NCI-H1092 (cell line): ENCODE data around the gene SERINC5.
"Not testable (repeated sequence)": the region's sequence is repeated elsewhere in the genome, so short reads cannot be mapped to it uniquely, and the experiment has no call there.

Experiments used
- DNase-seq: peaks from one replicate; lab custom pipeline; 2025; lab: John Stamatoyannopoulos, UW

Gene SERINC5

DNA sequence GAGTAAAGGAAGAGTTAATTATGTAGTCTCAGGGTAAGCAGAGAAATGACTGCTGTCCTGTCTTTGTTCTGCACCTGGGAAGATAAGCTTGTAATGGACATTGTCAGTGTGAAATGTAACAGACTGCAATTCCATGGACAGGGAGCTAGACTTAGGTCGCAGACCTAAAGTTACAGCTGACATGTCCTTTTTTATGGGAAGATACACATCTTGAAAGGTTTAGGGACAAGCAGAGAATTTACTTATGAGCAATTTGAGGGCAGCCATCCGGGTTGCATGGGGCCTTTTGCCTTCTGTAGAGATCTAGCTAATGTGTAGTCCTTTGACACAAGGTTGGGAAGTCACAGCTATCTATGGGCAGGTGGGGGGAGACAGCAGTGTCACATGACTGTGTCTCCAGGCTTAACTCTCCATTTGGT is 85.7 kb downstream of the SERINC5 start:
- DNase-seq = no peak

DNA sequence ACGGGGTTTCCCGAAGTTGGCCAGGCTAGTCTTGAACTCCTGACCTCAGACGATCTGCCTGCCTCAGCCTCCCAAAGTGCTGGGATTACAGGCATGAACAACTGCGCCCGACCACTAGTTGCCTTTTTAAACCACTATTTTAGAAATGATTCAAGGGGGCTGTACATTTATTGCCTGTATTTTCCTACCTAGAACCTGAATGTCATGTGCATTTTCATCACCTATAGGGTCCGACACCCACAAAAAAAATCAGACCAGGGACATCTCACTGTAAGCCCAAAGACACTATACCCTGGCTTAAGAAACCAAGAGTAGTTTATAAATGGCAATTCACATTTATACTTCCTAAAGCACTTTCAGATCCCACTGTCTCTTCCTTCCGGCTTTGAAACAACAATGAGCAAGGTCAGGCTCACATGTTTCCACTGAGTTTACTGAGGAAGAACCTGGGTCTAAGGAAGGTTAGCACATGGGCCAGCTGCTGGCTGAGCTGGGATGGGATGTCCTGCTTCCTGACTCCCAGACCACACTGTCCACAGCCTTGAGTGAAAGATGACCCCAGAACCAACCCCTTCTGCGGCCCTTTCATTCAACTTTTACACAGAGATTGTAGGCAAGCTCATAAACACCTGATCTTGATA is 87.3 kb downstream of the SERINC5 start:
- no peak for DNase-seq

DNA sequence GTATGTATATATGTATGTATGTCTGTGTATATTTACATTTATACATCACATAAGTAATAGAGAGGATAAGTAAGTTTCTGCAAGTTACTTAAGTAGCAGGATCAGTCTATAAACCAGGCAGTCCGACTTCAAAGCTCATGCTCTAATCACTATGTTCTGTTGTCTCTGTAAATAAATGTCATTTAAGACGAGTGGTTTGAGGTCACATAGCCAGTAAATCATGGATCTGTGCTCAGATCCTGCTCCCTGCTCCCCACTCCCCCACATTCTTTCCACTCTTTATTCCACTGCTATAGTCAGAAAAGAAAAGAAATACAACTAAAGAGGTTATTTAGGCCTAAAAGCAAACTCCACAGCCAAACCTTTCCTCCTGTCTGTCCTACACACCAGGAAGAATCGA is 90.4 kb downstream of the SERINC5 start:
- no peak for DNase-seq

DNA sequence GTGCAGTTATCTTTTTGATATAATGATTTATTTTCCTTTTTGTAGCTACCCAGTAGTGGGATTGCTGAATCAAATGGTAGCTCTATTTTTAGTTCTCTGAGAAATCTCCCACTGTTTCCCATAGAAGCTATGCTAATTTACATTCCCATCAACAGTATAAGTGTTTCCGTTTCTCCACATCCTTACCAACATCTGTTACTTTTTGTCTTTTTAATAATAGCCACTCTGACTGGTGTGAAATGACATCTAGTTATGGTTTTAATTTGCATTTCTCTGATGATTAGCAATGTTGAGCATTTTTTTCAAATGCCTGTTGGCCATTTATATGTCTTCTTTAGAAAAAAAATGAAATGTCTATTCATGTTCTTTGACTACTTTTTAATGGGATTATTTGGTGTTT is 94.7 kb downstream of the SERINC5 start:
- no peak for DNase-seq

DNA sequence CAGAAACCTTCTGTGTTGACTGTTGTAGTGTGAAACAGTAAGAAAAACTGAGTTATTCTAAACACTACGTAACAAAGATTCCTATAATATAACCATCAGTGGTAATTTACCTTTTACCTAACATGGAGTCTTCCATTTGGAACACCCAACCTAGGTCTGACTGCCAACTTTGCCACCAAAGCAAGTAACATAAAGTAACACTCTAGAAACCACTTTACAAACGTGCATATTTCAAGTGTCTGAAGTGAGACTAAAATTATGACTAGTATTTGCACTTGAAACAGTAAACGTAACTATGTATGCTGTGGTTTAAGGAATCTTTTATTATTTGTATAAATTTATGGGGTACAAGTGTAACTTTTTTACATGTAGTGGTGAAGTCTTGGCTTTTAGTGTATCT is 95.6 kb downstream of the SERINC5 start:
- no peak for DNase-seq

DNA sequence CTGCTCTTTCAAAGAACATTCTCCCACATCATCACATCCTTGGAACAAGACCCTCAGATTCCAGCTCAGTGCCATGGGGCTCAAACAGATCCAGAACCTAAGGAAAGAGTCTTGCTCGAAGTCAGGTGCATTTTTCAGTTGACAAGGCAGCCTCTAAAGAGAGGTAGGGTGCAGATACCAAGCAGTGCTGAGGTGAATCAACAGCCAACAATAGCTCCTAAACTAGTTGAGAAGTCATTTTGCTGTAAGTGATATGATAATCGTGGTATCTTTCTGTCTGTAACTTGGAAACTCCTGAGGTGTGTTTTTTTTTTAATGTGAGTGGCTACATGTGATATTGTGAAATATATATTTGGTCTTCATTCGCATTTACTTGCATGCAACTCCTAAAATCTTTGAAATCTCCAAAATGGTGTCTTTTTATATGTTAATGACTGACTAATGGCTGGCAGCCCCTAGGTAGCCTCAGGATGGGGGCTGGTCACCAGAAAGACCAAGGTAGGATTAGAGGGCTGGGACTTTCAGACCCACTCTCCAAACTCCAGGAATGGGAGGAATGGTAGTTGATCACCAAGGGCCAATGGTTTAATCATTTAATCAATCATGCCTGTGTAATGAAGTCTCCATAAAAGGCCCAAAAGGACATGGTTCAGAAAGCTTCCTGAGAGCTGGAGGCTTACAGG is 96.6 kb downstream of the SERINC5 start:
- no peak for DNase-seq

DNA sequence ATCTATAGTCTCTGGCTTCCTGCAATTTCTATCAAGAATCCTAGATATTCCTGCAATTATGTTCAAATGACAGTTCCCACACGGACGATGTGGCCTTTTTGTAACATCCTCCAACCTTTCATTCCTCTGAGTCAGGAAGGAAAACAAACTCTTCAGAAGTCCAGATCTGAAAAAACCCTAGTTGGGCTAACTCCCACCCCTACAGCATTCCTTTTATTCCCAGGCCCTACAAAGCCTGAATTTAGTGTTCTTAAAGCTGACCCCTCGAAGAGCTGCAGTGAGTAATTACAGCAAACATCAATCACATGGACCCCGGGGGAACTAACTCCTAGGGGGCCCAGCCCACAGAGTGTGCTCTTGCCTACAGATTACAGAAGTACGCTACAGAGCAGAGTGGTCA is 99.7 kb downstream of the SERINC5 start:
- DNase-seq = no peak

DNA sequence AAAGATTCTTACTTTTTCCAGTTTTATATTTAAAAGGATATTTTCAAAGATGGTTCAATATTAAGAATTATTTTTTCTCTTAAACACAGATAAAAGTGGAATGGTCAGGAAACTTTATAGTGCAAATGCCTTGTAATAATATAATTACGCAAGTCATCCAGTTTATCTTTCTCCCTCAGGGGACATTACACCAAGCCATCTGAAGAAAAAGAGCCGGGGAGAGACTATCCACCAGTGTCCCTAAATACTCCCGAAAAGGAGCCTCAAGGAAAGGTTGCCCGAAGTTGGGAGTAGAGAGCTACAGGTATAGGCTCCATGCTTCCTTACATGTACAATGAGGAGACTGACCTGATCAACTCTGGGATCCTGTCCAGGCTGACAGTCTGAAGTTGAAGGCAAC is 101.1 kb downstream of the SERINC5 start:
- DNase-seq = no peak

DNA sequence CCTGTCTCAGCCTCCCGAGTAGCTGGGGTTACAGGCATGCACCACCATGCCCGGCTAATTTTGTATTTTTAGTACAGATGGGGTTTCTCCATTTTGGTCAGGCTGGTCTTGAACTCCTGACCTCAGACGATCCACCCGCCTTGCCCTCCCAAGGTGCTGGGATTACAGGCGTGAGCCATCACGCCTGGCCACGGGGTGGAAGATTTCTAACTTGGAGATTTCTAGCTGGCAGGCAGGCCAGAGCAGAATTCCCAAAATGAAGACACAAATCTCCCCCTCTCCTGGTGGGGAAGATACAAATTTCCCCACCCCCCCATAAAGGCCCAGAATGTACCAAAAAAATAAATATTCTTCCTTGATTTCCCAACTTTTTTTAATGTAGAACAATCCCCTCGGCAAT is 101.6 kb downstream of the SERINC5 start:
- not testable (repeated sequence) for DNase-seq

DNA sequence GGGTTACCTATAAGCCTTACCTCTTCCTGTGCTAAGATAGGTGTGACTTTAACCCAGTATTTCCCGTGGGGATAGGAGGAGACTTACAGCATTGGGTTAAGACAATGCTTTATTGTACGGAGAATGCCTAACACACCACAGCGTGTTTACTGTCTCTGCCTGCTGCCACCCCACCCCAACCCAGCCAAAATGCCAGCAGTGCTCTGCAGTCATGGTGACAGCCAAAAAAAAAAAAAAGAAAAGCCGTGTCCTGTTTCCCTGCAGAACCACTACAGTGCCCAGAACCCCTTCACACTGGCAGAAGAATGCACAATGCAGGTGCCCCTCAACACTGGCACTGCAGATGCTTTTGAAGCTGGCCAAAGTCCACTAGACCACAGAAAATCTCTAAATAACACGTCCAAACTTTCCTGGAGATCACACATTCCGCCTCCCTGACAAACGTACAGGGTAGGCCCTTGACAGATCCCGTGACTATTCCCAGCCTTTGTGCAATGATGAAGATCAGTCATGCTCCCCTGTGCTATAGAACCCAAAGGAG is 102.2 kb downstream of the SERINC5 start:
- DNase-seq = no peak

DNA sequence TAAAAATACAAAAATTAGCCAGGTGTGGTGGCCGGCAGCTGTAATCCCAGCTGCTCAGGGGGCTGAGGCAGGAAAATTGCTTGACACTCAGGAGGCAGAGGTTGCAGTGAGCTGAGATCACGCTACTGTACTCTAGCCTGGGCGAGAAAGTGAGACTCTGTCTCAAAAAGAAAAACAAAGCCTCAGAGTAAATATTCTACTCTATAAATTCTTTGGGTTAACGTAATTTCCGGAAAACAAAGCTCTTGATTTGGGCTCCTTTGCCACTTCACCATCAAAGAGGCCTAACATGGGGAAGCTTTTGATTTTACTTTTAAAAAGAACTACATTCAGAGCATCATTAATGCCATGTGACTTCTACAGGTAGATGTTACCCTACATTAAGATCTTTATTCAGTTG is 103.1 kb downstream of the SERINC5 start:
- DNase-seq = no peak

DNA sequence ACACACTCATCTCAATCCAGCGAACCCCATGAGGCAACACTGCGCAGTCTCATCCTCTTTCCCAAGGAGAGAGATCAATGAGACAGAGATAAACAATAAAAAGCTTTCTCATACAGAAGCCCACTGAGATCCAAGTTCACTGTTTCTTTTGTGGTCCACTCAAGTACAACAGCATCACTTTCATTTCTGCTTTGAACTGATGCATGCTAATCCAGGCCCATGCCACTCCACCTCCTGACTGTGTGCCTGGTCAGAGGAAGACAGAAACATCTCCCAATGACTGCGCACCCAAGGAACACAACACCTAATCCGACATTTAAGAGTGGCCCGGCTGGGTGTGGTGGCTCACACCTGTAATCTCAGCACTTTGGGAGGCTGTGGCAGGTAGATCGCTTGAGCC is 104.0 kb downstream of the SERINC5 start:
- no peak for DNase-seq

DNA sequence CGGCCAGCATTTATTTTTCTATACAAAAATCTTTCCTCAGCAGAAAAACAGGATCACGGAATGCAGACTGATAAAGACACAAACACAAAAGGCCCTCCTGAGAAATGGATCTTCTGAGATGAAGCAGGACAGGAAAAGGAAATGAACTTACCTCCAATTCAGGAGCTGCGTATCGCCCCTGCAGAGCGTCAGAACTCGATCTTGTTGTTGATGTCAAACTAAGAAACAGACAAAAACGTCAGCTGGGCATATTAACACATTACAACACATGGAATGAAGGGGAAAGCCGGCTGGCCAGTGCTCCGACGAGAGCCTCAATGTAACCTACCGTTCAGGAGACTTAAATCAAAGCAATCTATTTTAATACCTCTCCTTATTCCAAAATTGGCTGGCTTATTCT is 105.1 kb downstream of the SERINC5 start:
- DNase-seq = no peak

DNA sequence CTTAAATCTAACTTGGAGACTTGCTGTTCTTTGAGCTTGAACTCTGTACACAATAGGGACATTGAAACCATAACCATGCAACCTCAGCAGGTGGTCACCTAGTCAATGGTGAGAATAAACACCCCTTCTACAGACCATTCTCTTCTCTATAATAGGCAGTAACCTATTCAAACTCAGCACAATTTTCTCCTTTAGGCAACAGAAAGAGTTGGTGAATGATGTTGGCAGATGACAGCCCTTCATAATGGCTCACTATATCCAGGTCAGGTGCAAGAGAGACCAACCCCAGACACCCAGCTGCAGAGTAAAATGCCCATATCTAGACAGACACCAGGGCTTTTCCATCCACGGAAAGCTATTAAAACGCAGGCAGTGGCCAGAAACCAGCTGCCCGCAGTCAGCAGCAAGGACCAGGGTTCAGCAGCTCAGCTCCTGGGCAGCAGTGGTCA is 106.7 kb downstream of the SERINC5 start:
- peak; percentile 65 for DNase-seq

DNA sequence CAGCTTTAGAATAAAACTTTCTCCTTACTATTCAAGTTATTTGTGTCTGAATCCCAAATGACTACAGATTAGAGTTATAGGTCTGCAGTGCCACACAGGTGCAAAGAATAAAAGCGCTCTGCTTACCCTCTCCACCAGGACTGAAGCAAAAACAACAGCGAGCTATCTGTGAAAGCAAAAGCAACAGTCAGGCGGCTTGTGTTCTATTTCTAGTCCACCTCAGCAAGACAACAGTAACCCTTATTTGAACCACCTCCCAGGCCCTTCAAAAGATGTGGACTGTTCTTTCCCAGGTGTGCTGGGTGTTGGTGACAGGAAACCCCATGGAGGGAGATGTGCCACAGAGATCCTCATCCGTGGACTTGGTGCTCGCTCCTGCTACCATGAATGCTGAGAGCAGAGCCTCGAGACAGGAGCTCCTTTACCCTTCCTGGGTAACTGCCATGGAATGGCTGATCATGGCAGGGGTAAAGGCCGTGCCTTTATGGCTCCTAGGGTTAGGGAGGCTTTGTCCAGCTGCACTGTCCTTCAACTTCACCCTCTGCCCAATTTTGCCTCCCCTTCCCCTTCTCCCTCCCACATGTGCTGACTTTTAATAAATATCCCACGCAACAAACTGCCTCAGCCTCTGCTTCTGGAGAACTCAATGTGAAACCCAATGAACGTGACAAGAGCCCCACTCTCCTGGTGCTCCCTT is 108.6 kb downstream of the SERINC5 start:
- DNase-seq = no peak

DNA sequence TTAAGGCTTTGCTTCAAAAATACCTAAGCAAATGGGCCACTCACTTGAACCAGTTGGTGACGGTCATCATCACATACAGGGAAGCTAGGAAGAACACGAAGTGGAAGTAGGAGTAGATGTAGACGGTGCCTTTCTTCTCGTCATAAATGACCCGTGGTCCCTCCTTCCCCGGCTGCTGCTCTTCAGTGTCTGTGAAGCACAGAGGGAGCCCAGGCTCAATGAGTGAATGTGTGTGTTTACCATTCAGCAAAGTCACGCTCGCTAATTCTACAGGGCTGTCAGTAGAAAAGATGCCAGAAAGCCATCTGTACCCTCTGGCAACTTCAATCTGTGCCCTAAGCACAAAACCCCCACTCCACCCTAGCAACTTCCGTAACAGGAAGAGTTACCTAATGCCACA is 109.8 kb downstream of the SERINC5 start:
- DNase-seq = no peak

DNA sequence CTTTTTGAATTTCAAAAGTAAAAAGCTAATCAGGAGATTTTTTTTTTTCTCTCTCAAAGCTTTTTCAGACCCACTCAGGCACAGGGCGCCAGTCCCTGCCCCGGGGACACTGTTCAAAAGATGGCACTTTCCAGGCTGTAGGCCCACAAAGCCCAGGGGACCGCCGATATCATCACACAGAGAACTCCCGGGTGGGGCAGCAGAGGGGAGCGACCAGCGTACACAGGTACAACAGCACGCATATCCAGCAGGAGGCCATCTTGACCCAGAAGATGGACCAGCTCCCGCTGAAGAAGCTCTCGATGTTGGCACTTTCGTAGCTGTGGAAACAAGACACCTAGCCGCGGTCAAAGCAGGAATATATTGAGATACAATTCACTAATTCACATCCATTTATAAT is 112.4 kb downstream of the SERINC5 start:
- no peak for DNase-seq

DNA sequence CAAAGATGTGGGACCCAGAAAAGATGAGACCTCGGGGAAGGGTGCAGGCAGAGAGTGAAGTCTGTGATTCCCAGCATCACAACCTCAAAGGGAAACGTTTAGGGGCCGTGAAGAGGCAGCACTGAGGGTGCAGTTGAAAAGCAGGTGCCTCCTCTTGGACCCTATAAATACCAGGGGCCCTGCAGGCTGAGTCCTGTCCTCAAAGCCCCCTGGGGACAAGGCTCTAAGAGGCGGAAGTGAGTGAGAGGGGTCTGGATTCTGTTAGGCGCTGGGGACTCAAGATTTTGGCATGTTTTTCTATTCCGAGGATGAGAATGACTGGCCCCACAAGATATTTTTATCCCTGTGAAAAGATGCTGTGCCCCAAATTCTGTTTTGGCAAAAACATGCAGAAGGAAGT is 112.9 kb downstream of the SERINC5 start:
- no peak for DNase-seq

DNA sequence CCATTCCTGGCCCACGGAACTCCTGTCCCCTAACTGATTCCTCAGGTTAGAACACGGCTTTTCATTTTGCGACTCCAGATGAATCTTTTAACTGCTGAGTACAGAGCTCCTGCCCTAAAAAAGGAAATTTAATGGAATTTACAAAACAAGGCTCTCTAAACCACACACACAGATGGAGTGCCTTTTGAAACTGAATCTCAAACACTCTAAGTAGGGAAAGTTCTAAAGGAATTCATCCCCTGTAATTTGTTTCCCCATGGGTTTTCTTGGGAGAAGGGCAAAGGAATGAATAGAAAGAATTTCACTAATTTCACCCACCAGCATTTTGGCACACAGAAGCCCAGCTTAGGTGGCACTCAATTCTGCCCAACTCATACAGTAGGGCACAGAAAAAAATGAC is 114.2 kb downstream of the SERINC5 start:
- no peak for DNase-seq

DNA sequence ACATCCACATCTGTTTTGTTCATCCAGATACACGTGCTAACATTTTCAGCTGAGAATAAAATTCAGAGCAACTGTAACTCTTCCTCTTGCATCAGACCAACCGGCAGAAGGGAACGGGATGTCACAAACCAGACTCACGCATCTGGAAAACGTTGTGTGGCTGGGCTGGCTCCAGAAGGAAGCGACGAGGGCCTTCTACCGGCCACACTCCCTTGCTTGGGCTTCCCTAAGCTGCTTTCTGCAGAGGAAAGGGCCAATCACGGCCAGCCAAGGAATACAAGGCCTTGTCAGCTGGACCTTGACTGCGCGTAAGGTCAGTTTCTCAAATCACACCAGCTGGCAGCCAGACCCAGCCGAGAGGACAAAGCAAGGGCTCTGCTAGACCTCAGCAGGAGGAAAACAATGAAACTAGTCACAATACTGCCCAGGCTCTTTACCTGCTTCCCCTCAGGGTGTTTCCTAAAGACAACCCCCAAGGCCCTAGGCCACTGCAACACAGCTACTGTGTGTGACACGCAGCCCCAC is 114.6 kb downstream of the SERINC5 start:
- no peak for DNase-seq

DNA sequence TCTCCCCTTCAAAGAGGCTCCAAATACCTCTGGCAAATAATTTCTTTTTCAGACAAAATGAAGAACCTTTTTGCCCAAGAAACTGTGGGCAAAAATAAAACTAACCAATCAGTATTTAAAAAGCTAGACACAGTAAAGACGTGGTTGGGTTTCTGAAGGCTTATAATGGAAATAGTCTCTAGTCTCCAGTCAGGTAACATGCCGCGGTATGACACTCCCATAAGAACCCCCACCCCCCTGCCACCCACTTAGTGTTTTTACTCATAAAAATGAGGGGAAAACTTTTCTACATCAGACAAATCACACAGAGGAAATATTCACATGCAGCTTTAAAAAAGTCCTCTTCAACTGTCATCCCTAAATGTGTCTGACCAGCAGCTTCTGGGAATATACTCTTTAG is 115.4 kb downstream of the SERINC5 start:
- DNase-seq = no peak

DNA sequence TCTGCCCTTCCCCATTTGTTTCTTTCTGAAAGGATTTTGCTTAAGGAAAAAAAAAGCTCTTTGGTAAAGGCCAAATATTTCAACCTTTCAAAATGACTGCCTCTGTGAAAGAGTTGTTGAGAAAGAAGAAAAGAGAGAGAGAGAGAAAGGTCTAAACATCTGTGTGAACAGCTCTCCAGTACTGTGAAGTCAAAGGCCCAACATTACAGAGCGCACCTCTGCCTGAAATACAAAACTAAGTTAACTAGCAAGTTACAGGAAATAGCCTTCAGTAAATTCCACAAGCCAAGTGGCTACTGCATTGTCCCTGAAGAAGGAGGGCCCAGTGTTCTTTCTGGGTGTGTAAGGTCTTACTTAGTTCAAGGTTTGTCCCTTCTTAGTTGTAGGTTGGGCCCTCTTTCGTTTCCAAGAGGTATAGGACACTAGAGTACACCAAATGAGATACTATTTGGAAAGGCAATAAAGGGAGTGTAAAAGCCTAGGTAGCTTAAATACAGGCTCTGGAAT is 116.3 kb downstream of the SERINC5 start:
- DNase-seq = no peak

DNA sequence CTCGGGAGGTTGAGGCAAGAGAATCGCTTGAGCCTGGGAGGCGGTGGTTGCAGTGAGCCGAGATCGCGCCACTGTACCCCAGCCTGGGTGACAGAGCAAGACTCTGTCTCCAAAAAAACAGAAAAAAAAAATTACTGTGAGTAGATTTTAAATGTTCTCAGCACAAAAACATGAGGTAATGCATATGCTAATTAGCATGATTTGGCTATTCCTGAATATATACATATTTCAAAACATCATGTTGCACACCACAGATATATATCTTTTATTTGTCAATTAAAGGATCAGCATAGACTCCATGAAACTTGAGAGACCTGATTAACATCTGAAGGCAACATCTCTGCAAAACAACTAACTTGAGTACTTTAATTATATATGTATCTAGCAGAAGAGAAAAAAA is 117.4 kb downstream of the SERINC5 start:
- DNase-seq = no peak
